Measurements from ENCODE around the gene COL24A1.

GRCh38 chr1:85846706-85847105 lies 309.9 kb downstream of the COL24A1 start:
- no peak for TF ChIP-seq FOXP2 (optimal IDR thresholded peaks at IDR 0.05; ENCODE audit: control extremely low read depth, extremely low read length, insufficient read depth)
- no peak for TF ChIP-seq EZH2 (IDR thresholded peaks at IDR 0.05)
